G401 (cell line): ENCODE measurements around the gene GALNTL6. TPM values are rescaled to one million over a fixed set of nuclear protein-coding genes. Genes with fewer than 3 reads are reported as not detected.
"Not testable (repeated sequence)": the region's sequence is repeated elsewhere in the genome, so short reads cannot be mapped to it uniquely, and the experiment has no call there.

Experiments used
- DNase-seq: peaks from one replicate; pipeline ENCODE4 v3.0.0-alpha.2; 2015; ENCODE audit warnings: low spot score
- in situ Hi-C: cut with HindIII; loops from 2 replicates; pipeline ENCODE4 v1.10.0; 2016; ENCODE audit warnings: low sequenced_read_pairs, mixed read lengths
- total RNA-seq: library from RNA; depleted of rRNA; stranded (reverse); fragments of >200 nt; shearing (Covaris generic); gene quantifications from 2 replicates; pipeline ENCODE4 v1.2.3, GENCODE V29; 2014

Gene GALNTL6
- total RNA-seq, 1 experiment from 2014 or later: not detected

GRCh38 chr4:172850838-172851237 is 1037.6 kb downstream of the GALNTL6 start:
- in situ Hi-C loops: no loop called here
- DNase-seq: no peak

- in situ Hi-C loops: no loop called here
- DNase-seq: no peak
Observed at GRCh38 chr4:172851534-172851933, 1038.3 kb downstream of the GALNTL6 start.

GRCh38 chr4:172857026-172857425 is 1043.8 kb downstream of the GALNTL6 start:
- in situ Hi-C loops: no loop called here
- DNase-seq: no peak

GRCh38 chr4:172858731-172859230 is 1045.6 kb downstream of the GALNTL6 start:
- in situ Hi-C loops: no loop called here

GRCh38 chr4:172865103-172865502 is 1051.9 kb downstream of the GALNTL6 start:
- DNase-seq: no peak
- in situ Hi-C loops: no loop called here

More at GRCh38 chr4:172858731-172859230, 1045.6 kb downstream of the GALNTL6 start:
- DNase-seq: no peak

GRCh38 chr4:172865531-172866127 is 1052.4 kb downstream of the GALNTL6 start:
- no peak for DNase-seq
- in situ Hi-C loops: no loop called here

GRCh38 chr4:172866421-172866820 is 1053.2 kb downstream of the GALNTL6 start:
- DNase-seq: no peak
- in situ Hi-C loops: no loop called here

GRCh38 chr4:172867835-172868234 is 1054.6 kb downstream of the GALNTL6 start:
- in situ Hi-C loops: no loop called here

GRCh38 chr4:172868271-172868670 is 1055.1 kb downstream of the GALNTL6 start:
- in situ Hi-C loops: no loop called here
- no peak for DNase-seq

More at GRCh38 chr4:172867835-172868234, 1054.6 kb downstream of the GALNTL6 start:
- no peak for DNase-seq

GRCh38 chr4:172869621-172870268 is 1056.5 kb downstream of the GALNTL6 start:
- in situ Hi-C loops: no loop called here
- no peak for DNase-seq

GRCh38 chr4:172871381-172871780 is 1058.2 kb downstream of the GALNTL6 start:
- DNase-seq: no peak
- in situ Hi-C loops: no loop called here

- in situ Hi-C loops: no loop called here
- no peak for DNase-seq
Observed at GRCh38 chr4:172874944-172875343, 1061.7 kb downstream of the GALNTL6 start.

- in situ Hi-C loops: no loop called here
- no peak for DNase-seq
Observed at GRCh38 chr4:172876394-172876793, 1063.2 kb downstream of the GALNTL6 start.

- DNase-seq: no peak
- in situ Hi-C loops: no loop called here
Observed at GRCh38 chr4:172881645-172882044, 1068.4 kb downstream of the GALNTL6 start.

GRCh38 chr4:172887358-172887757 is 1074.2 kb downstream of the GALNTL6 start:
- DNase-seq, in situ Hi-C loops: not testable (repeated sequence)

- in situ Hi-C loops: no loop called here
- DNase-seq: no peak
Observed at GRCh38 chr4:172887959-172888358, 1074.8 kb downstream of the GALNTL6 start.

- in situ Hi-C loops: no loop called here
- DNase-seq: no peak
Observed at GRCh38 chr4:172892300-172892699, 1079.1 kb downstream of the GALNTL6 start.

GRCh38 chr4:172895699-172896098 is 1082.5 kb downstream of the GALNTL6 start:
- DNase-seq: no peak
- in situ Hi-C loops: no loop called here

- DNase-seq: no peak
- in situ Hi-C loops: no loop called here
Observed at GRCh38 chr4:172897046-172897445, 1083.8 kb downstream of the GALNTL6 start.

- DNase-seq: no peak
- in situ Hi-C loops: no loop called here
Observed at GRCh38 chr4:172898715-172899114, 1085.5 kb downstream of the GALNTL6 start.

GRCh38 chr4:172899861-172900260 is 1086.7 kb downstream of the GALNTL6 start:
- in situ Hi-C loops: no loop called here
- no peak for DNase-seq
